Testis (tissue), 2 donors: ENCODE data around the gene PNMA8A.

ENCODE experiments used
- CTCF ChIP-seq, 3 experiments: fragments of 450-650 bp in 2 of 3; fragments of 200-600 bp in 1 of 3; sonication (generic) in 1 of 3; IDR thresholded peaks; one replicate each; pipeline ENCODE4 v1.5.1; 2016 to 2019; ENCODE audit warnings: antibody characterized with exemption in 3 of 3, mild to moderate bottlenecking in 2 of 3, moderate library complexity in 1 of 3
- POLR2A ChIP-seq: fragments of 450-650 bp; IDR thresholded peaks from one replicate; pipeline ENCODE4 v1.6.1; 2017; ENCODE audit warnings: antibody characterized with exemption, mild to moderate bottlenecking, moderate library complexity

GRCh38 chr19:46481947-46482346 is 10.6 kb upstream of the PNMA8A start:
- TF ChIP-seq CTCF (IDR thresholded peaks at IDR 0.05) (no peak), POLR2A (no peak)
